Measurements from ENCODE around the gene HDLBP.

- TF ChIP-seq CTCF (IDR thresholded peaks at IDR 0.05; ENCODE audit: poor library complexity) (no peak), EZH2 (IDR thresholded peaks at IDR 0.05; ENCODE audit: borderline replicate concordance) (no peak), EZH2phosphoT487 (IDR thresholded peaks at IDR 0.05; ENCODE audit: low read depth, severe bottlenecking, unreplicated experiment) (no peak)
Observed at GRCh38 chr2:241289053-241289452, 26.4 kb downstream of the HDLBP start.
